ENCODE measurements around the gene SLAMF7.

DNA sequence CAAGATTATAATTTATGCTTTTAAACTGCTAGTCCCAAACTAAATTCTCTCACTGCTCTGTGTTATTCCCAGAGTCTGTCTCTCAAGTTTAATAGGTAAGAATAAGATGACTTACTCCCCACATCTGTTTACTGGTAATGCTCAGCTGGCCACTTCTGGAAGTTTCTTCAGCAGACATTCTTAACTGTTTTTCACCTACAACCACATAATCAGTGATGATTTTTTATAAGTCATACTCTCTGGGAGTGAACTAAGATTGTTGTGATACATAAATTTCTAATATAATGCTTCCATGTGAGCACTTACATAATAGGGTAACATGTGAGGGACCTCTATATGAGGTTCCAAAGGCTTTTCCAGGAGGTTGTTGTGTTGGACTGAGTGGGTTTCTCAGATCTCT, 8.7 kb downstream of the SLAMF7 start:
- TF ChIP-seq CTCF (conservative IDR thresholded peaks at IDR 0.05 in 1 of 2, IDR thresholded peaks at IDR 0.05 in 1 of 2; ENCODE audit: low read depth in 1 of 2, low read length in 2 of 2) (no peak), EZH2 (IDR thresholded peaks at IDR 0.05; ENCODE audit: low read length, missing control alignments) (no peak)

Data from fibroblast of lung (primary cell).